GM12878 (cell line): ENCODE measurements around the gene TGFB2.

Experiments
- CREB1 ChIP-seq: IDR thresholded peaks from 2 replicates; pipeline ENCODE4 v1.6.1; 2012; ENCODE audit warnings: low read depth, mild to moderate bottlenecking, inconsistent platforms
- CTCF ChIP-seq, 3 experiments: IDR thresholded peaks in 2 of 3; conservative IDR thresholded peaks in 1 of 3; 2 replicates each; pipeline ENCODE4 v1.5.1; 2011; ENCODE audit warnings: low read depth in 3 of 3, low read length in 3 of 3, mild to moderate bottlenecking in 3 of 3, control low read depth in 2 of 3, moderate library complexity in 2 of 3, inconsistent platforms in 1 of 3, mixed read lengths in 1 of 3; ENCODE audit not compliant: control insufficient read depth in 2 of 3, insufficient read depth in 1 of 3; ENCODE audit errors: extremely low read depth in 1 of 3
- EZH2 ChIP-seq: IDR thresholded peaks from 2 replicates; pipeline ENCODE4 v1.6.1; 2012; ENCODE audit warnings: low read depth, mild to moderate bottlenecking, control low read depth, inconsistent platforms, low read length, borderline replicate concordance; ENCODE audit not compliant: control insufficient read depth
- RUNX3 ChIP-seq: IDR thresholded peaks from 2 replicates; pipeline ENCODE4 v1.6.1; 2012; ENCODE audit warnings: low read length, inconsistent platforms

- TF ChIP-seq CTCF (IDR thresholded peaks at IDR 0.05 in 2 of 3, conservative IDR thresholded peaks at IDR 0.05 in 1 of 3; ENCODE audit: control insufficient read depth in 2 of 3, extremely low read depth in 1 of 3, insufficient read depth in 1 of 3, low read depth in 3 of 3, low read length in 3 of 3): no peak
- no peak for TF ChIP-seq EZH2
- TF ChIP-seq CREB1: no peak
- no peak for TF ChIP-seq RUNX3
These were observed 135.5 kb downstream of the TGFB2 start for GRCh38 chr1:218480588-218481099.
